Measurements from ENCODE around the gene MPL.

GRCh38 chr1:43395523-43395922 is 57.9 kb downstream of the MPL start:
- TF ChIP-seq, protein P1, sequence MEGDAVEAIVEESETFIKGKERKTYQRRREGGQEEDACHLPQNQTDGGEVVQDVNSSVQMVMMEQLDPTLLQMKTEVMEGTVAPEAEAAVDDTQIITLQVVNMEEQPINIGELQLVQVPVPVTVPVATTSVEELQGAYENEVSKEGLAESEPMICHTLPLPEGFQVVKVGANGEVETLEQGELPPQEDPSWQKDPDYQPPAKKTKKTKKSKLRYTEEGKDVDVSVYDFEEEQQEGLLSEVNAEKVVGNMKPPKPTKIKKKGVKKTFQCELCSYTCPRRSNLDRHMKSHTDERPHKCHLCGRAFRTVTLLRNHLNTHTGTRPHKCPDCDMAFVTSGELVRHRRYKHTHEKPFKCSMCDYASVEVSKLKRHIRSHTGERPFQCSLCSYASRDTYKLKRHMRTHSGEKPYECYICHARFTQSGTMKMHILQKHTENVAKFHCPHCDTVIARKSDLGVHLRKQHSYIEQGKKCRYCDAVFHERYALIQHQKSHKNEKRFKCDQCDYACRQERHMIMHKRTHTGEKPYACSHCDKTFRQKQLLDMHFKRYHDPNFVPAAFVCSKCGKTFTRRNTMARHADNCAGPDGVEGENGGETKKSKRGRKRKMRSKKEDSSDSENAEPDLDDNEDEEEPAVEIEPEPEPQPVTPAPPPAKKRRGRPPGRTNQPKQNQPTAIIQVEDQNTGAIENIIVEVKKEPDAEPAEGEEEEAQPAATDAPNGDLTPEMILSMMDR (IDR thresholded peaks at IDR 0.05) = no peak
- no peak for TF ChIP-seq NRF1 (IDR thresholded peaks at IDR 0.05; ENCODE audit: low read depth, low read length)
- no peak for TF ChIP-seq RAD21 (IDR thresholded peaks at IDR 0.05; ENCODE audit: low read length)
- no peak for TF ChIP-seq YY1 (IDR thresholded peaks at IDR 0.05; ENCODE audit: low read depth)
- no peak for TF ChIP-seq EP300 (IDR thresholded peaks at IDR 0.05; ENCODE audit: borderline replicate concordance in 1 of 2, low read depth in 1 of 2, low read length in 1 of 2)
- TF ChIP-seq, protein P2, sequence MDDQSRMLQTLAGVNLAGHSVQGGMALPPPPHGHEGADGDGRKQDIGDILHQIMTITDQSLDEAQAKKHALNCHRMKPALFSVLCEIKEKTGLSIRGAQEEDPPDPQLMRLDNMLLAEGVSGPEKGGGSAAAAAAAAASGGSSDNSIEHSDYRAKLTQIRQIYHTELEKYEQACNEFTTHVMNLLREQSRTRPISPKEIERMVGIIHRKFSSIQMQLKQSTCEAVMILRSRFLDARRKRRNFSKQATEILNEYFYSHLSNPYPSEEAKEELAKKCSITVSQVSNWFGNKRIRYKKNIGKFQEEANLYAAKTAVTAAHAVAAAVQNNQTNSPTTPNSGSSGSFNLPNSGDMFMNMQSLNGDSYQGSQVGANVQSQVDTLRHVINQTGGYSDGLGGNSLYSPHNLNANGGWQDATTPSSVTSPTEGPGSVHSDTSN (IDR thresholded peaks at IDR 0.05) = no peak
- TF ChIP-seq RXRA (IDR thresholded peaks at IDR 0.05; ENCODE audit: borderline replicate concordance, low read depth) = no peak
- no peak for TF ChIP-seq SMC3 (IDR thresholded peaks at IDR 0.05; ENCODE audit: low read depth, low read length)
- TF ChIP-seq MXI1 (IDR thresholded peaks at IDR 0.05; ENCODE audit: low read depth, low read length) = no peak
- no peak for TF ChIP-seq GABPA (IDR thresholded peaks at IDR 0.05; ENCODE audit: low read depth)
- no peak for TF ChIP-seq RCOR1 (IDR thresholded peaks at IDR 0.05; ENCODE audit: low read length)
- TF ChIP-seq POLR2AphosphoS5 (IDR thresholded peaks at IDR 0.05; ENCODE audit: low read depth, low read length) = no peak
- TF ChIP-seq, protein P3, sequence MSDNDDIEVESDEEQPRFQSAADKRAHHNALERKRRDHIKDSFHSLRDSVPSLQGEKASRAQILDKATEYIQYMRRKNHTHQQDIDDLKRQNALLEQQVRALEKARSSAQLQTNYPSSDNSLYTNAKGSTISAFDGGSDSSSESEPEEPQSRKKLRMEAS (IDR thresholded peaks at IDR 0.05; ENCODE audit: low read depth) = no peak
- TF ChIP-seq, protein P4, sequence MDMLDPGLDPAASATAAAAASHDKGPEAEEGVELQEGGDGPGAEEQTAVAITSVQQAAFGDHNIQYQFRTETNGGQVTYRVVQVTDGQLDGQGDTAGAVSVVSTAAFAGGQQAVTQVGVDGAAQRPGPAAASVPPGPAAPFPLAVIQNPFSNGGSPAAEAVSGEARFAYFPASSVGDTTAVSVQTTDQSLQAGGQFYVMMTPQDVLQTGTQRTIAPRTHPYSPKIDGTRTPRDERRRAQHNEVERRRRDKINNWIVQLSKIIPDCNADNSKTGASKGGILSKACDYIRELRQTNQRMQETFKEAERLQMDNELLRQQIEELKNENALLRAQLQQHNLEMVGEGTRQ (IDR thresholded peaks at IDR 0.05; ENCODE audit: borderline replicate concordance, low read depth, low read length) = no peak

Data from SK-N-SH (cell line).